ENCODE measurements around the gene PCGF3.
"Not testable (repeated sequence)": the region's sequence is repeated elsewhere in the genome, so short reads cannot be mapped to it uniquely, and the experiment has no call there.

Gene PCGF3

GRCh38 chr4:726235-726787 lies 20.7 kb downstream of the PCGF3 start:
- DNase-seq, result no peak

GRCh38 chr4:726838-727237 lies 21.2 kb downstream of the PCGF3 start:
- DNase-seq, result no peak

DNA sequence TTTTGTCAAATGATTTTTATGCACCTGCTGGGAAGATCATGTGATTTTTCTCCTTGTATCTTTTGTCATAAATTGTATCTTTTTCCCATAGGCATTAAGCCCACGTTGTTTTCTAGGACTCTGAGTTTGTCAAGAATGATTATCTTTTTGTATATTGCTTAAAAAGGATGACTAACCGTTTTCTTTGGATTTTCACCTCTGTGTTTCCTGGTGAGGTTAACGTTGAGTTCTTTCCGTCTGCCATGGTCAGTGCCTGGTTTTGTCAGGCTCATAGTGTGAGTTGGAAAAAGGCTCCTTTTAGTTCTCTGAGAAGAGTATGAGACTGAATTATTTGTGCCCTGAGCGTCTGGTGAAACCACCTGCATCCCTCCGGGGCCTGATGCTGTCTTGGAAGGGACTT lies 21.9 kb downstream of the PCGF3 start:
- DNase-seq, result no peak

GRCh38 chr4:729336-730315 lies 24.0 kb downstream of the PCGF3 start:
- no peak for DNase-seq

- DNase-seq, result no peak
These were observed 24.9 kb downstream of the PCGF3 start for GRCh38 chr4:730511-730910.

- not testable (repeated sequence) for DNase-seq
These were observed 25.6 kb downstream of the PCGF3 start for GRCh38 chr4:730946-731904.

GRCh38 chr4:731954-732353 lies 26.3 kb downstream of the PCGF3 start:
- DNase-seq, result not testable (repeated sequence)

GRCh38 chr4:732486-732885 lies 26.9 kb downstream of the PCGF3 start:
- no peak for DNase-seq

DNA sequence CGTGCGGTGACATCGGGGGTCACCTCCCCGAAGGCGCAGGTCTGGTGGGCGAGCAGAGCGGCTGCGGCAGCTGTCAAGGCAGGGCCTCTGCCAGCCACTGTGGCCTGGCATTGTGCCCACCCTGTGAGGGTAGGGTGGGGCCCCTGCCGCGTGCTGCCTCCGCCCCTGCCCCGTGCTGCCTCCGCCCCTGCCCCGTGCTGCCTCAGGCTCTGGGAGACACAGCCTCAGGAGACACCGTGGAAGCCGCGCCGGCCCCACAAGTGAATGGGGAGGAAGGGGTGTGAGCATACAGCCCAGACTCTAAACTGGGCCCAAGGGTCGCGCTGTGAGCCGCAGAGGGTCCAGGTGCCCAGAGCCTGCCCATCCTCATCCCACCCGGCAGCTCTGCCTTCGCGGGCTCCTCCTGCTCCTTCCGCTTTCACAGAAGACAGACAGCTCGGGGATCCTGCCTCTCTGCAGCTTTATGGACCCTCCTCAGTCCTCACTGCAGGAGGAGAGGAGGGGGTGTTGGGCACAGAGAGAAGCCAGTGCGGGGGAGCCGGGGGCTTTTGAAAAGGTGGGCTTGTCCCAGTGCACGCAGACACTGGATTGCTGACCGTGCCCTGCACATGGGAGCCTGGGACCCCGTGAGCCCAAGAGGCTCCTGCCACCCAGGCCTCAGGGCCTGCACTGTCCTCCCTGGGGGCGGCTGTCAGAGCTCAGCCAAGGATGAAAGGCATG lies 27.4 kb downstream of the PCGF3 start:
- DNase-seq, result no peak

- DNase-seq, result no peak
These were observed 28.0 kb downstream of the PCGF3 start for GRCh38 chr4:733631-733980.

DNA sequence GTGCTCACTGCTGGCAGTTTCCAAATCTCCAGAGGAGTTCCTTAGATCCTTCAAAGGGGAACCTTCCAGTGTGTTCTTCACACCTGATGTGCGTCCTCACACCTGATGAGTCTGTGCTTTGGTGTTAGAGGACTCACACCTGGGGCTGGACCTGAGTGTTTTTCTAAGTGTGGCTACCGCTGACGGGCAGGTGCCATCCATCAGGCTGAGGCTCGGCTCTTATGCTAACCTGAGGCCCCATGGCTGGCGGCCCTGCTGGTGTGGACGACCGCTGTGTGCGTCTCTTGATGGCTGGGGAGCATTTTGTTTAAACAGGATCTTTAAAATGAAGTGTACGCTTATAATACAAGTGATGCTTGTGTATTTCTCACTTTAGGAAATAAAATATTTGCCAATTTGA lies 28.4 kb downstream of the PCGF3 start:
- DNase-seq, result no peak

GRCh38 chr4:734951-735350 lies 29.3 kb downstream of the PCGF3 start:
- DNase-seq, result no peak

DNA sequence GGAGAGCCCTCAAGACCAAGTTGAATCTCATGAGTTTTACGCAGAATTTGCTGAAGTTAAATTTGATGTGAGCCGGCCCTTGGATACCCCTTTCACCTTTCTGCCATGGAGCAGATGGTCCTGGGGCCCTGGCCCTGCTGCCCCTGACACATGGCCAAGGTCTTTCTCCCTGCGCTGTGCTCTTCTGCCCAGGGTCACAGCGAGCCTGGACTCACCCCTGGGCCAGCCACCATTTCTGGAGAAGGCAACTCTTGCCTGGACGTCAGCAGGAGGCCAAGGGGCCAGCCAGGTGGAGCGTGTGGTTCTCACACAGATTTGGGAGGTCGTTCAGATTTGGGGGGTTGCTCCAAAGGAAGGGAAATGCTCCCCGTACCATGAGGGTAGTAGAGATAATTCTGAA lies 30.0 kb downstream of the PCGF3 start:
- DNase-seq, result no peak

DNA sequence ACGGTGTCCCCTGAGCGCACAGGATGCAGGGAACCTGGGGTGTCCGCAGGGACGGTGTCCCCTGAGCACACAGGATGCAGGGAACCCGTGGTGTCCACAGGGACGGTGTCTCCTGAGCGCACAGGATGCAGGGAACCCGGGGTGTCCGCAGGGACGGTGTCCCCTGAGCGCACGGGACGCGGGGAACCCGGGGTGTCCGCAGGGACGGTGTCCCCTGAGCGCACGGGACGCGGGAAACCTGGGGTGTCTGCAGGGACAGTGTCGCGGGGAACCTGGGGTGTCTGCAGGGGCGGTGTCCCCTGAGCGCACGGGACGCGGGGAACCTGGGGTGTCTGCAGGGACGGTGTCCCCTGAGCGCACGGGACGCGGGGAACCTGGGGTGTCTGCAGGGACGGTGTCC lies 30.9 kb downstream of the PCGF3 start:
- not testable (repeated sequence) for DNase-seq

DNA sequence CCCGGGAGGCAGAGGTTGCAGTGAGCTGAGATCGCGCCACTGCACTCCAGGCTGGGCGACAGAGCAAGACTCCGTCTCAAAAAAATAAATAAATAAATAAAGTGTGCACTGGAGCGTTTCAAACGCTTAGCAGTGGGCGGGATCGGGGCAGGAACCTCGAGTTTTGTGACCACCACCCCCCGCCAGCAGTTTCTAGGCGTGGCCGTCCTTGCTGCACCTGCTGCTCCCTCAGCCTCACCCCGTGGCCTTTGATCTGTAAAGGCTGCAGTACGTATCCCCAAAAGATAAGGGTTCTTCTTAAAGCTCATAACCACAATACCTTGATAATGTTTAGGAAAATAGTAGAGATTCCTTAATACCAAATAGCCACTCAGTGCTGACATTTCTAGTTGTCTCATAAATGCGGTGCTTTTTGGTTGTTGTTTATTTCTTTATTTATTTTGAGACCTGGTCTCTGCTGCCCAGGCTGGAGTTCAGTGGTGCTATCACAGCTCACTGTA lies 33.2 kb downstream of the PCGF3 start:
- no peak for DNase-seq

DNA sequence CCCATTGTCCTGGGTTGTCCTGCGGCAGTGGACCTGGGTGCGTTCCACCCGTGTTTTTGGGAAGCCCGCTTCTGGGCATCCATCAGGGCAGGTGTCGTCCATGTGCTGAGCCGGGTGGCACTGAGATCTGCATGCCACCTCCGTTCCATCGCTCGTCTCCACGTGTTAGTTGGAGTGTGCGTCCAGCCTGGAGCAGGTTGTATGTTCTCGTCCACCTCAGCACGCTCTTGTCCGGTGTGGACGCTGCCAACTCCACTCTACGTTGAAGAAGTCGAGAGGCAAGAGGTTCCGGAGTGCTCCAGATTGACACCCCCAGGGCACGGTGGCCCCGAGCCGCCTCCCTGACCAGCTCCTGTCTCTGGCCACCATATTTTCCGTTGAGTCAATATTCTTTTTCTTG lies 33.9 kb downstream of the PCGF3 start:
- DNase-seq, result no peak

DNA sequence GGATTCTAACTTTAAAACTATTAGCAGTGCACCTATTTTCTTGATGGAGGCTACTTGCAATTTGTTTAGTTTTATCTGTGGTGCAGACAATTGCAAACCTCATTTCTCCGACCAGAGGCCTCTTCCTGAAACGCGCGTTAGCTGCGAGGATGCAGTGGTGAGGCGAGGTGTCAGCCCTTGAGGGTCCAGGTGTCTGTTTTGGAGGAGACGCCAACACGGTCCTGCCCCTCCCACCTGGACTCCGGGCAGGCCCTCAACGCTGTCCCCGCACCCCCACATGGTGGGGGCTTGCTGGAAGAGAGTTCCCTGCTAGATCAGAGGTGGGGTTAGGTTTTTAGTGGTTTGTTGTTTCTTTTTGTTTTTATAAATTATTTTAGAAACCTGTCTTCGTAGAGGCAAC lies 34.4 kb downstream of the PCGF3 start:
- DNase-seq, result no peak

- DNase-seq, result no peak
These were observed 35.1 kb downstream of the PCGF3 start for GRCh38 chr4:740656-741282.

DNA sequence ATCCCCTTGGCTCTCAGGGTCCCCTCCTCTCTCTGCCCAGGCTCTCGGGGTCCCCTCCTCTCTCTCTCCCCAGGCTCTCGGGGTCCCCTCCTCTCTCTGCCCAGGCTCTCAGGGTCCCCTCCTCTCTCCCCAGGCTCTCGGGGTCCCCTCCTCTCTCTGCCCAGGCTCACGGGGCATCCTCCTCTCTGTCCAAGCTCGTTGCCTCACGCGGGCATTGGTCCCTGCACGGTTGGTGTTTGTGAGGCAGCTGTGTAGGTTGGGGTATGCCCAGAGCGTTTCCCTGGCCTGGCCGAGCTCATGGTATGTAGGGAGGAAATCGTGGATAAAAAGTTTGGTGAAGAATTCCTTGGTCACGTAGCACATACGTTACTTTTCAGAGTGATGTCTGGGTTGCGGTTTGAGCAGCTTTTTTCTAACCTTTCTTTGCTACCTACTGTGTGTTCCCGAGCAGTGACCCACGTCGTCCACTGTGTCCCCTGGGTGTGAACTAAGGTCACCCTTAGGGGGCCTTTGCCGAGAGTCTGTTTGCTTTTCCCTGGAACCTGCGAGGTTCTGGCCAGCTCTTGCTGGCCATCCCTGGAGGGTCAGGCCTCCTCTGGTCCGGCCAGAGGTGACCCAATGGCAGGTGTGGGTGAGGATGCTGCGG lies 36.6 kb downstream of the PCGF3 start:
- no peak for DNase-seq

DNA sequence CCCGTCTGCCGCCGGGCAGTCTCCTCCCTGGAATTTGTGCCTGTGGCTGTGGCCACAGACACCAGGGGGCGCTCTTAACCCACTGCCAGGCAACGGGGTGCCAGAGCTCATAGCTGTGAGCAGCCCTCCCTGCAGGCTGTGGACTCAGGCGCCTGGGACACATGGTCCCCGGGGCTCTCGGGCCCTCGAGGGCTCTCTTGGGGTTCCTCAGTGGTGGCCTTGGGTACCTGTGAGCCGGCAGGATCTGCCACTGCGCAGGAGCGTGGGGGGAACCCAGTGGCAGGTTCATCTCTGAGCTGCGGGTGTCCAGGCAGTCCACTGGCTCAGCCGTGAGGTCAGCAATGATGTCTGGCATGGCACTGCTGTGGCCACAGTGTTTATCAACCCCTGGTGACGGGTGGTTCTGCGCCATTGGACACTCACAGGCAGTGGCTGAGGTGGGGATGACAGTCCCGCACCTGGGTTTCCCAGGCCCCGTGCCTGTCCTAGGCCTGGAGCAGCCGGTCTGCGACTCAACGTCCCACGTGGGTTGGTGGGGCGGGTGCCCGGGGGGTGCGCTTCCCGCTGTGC lies 37.2 kb downstream of the PCGF3 start:
- no peak for DNase-seq
